ENCODE results near the gene RFX8. TPM values are rescaled to one million over a fixed set of nuclear protein-coding genes. Genes with fewer than 3 reads are reported as not detected.

Gene RFX8
- total RNA-seq, 4 donors from 2014 or later = 0.27 TPM; not detected in 3

DNA sequence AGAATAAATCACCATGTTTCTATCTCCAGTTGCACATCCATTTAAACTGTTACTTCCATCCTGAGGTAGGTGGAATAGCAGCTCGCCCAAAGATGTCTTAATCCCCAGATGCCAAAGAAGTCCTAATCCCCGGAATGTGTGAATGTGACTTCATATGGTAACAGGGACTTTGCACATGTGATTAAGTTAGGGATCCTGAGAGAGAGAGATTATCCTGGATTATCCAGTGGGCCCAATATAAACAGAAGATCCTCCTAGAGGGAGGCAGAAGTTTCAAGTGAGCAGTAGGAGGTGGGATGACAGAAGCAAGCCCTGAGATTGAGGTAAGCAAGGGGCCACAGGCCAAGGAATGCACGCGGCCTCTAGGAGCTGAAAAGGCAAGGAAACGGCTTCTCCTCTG, 107.4 kb downstream of the RFX8 start:
- intact Hi-C loops (cut with DNase I; ENCODE audit: low total_unique reads) = no loop called here
- Histone ChIP-seq H3K27me3 (no peaks in the 10 kb centered on the region), H3K27ac (no peak overlapping the region), H3K9me3 (no peaks in the 10 kb centered on the region), H3K36me3 (no peaks in the 10 kb centered on the region), H3K4me3 (no peak overlapping the region), H3K4me1 (no peaks in the 10 kb centered on the region)
- ATAC-seq (no peak), DNase-seq (no peak)
- in situ Hi-C loops (cut with MboI; ENCODE audit: low sequenced_read_pairs in 4 of 4) = no loop called here
- TF ChIP-seq POLR2A (IDR thresholded peaks at IDR 0.05) (no peak), CTCF (IDR thresholded peaks at IDR 0.05 in 4 of 5, conservative IDR thresholded peaks at IDR 0.05 in 1 of 5) (no peak)

- Histone ChIP-seq H3K27me3 (no peaks in the 10 kb centered on the region), H3K4me3 (no peak overlapping the region), H3K36me3 (no peaks in the 10 kb centered on the region), H3K4me1 (no peaks in the 10 kb centered on the region), H3K27ac (no peak overlapping the region), H3K9me3 (no peaks in the 10 kb centered on the region)
- intact Hi-C loops (cut with DNase I; ENCODE audit: low total_unique reads) = no loop called here
- no peak for DNase-seq
- TF ChIP-seq CTCF (IDR thresholded peaks at IDR 0.05 in 4 of 5, conservative IDR thresholded peaks at IDR 0.05 in 1 of 5) (no peak), POLR2A (IDR thresholded peaks at IDR 0.05) (no peak)
- no peak for ATAC-seq
- in situ Hi-C loops (cut with MboI; ENCODE audit: low sequenced_read_pairs in 4 of 4) = no loop called here
Observed at GRCh38 chr2:101364878-101365277, 110.0 kb downstream of the RFX8 start.

DNA sequence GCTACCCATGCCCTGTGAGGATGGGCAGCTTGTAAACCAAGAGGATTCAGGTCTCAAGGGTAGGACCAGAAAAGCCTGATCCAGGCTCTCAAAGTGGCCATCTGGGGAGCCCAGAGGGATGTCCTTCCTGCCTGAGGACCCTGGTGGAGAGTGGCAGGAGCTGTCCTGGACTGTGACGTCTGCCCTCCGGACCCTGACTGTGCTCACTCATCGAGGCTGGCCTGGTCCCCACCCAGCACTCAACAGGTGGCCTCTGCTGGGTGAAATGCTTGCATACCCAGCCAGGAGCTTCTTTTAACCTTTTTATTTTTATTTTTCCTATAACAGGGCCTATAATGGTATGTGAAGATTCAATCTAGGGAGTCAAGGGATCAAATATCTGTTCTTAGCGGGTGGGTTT, 112.1 kb downstream of the RFX8 start:
- Histone ChIP-seq H3K27me3 (no peaks in the 10 kb centered on the region), H3K9me3 (no peaks in the 10 kb centered on the region), H3K27ac (no peak overlapping the region), H3K4me1 (no peaks in the 10 kb centered on the region), H3K4me3 (no peak overlapping the region), H3K36me3 (no peaks in the 10 kb centered on the region)
- intact Hi-C loops (cut with DNase I; ENCODE audit: low total_unique reads) = no loop called here
- in situ Hi-C loops (cut with MboI; ENCODE audit: low sequenced_read_pairs in 4 of 4) = no loop called here
- ATAC-seq (no peak), DNase-seq (no peak)
- TF ChIP-seq CTCF (IDR thresholded peaks at IDR 0.05 in 4 of 5, conservative IDR thresholded peaks at IDR 0.05 in 1 of 5) = no peak
- no peak for TF ChIP-seq POLR2A (IDR thresholded peaks at IDR 0.05)

DNA sequence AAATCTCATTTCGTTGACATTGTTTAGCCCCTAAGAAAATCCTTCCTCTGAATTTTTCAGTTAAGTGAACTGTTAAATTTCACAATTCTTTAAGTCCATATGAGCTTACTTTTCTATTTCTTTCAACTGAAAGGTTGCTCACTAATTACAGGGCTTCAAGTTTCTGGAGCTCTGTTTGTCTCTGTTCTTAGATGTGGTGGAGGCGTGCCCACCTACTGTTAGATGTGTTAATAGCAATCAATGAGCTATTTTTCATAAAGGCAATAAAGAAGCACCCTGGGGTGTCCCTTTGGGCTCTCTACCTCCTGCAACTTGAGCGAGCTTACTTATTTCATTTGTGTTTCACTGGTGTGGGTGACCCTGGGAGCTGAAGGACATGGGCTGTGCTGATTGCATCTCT, 112.6 kb downstream of the RFX8 start:
- no peak overlapping the region for H3K4me3 ChIP-seq
- H3K36me3 ChIP-seq = no peaks in the 10 kb centered on the region
- no peaks in the 10 kb centered on the region for H3K4me1 ChIP-seq
- intact Hi-C loops (cut with DNase I; ENCODE audit: low total_unique reads) (no loop called here), in situ Hi-C loops (cut with MboI; ENCODE audit: low sequenced_read_pairs in 4 of 4) (no loop called here)
- H3K27me3 ChIP-seq = no peaks in the 10 kb centered on the region
- H3K9me3 ChIP-seq = no peaks in the 10 kb centered on the region
- DNase-seq = no peak
- no peak overlapping the region for H3K27ac ChIP-seq
- ATAC-seq = no peak
- TF ChIP-seq CTCF (IDR thresholded peaks at IDR 0.05 in 4 of 5, conservative IDR thresholded peaks at IDR 0.05 in 1 of 5) = no peak
- no peak for TF ChIP-seq POLR2A (IDR thresholded peaks at IDR 0.05)

GRCh38 chr2:101361522-101361921, 113.4 kb downstream of the RFX8 start:
- Histone ChIP-seq H3K36me3 (no peaks in the 10 kb centered on the region), H3K4me1 (no peaks in the 10 kb centered on the region)
- ATAC-seq = no peak

More at GRCh38 chr2:101361522-101361921, 113.4 kb downstream of the RFX8 start:
- in situ Hi-C loops (cut with MboI; ENCODE audit: low sequenced_read_pairs in 4 of 4) (no loop called here), intact Hi-C loops (cut with DNase I; ENCODE audit: low total_unique reads) (no loop called here)
- H3K4me3 ChIP-seq = no peak overlapping the region
- no peak overlapping the region for H3K27ac ChIP-seq
- no peak for DNase-seq
- H3K27me3 ChIP-seq = no peaks in the 10 kb centered on the region
- no peak for TF ChIP-seq CTCF (IDR thresholded peaks at IDR 0.05 in 4 of 5, conservative IDR thresholded peaks at IDR 0.05 in 1 of 5)
- TF ChIP-seq POLR2A (IDR thresholded peaks at IDR 0.05) = no peak
- H3K9me3 ChIP-seq = no peaks in the 10 kb centered on the region

Data from gastrocnemius medialis (tissue), 4 donors.